Pancreas (tissue), 10 donors: ENCODE measurements around the gene LRRC75A. TPM values are rescaled to one million over a fixed set of nuclear protein-coding genes. Genes with fewer than 3 reads are reported as not detected.

Experiments used
- ATAC-seq, 4 donors: fragments of 200-7000 bp; cut with Tn5 transposase; one replicate each; pipeline versions ENCODE4 v1.8.0 to v1.9.1; 2020; ENCODE audit warnings: mild to moderate bottlenecking in 4 of 4, moderate library complexity in 4 of 4
- DNase-seq, 6 donors: peaks; one replicate each; pipeline ENCODE4 v3.0.0-alpha.2; 2020
- FAIRE-seq: peaks from 2 replicates; lab custom pipeline; 2012; peaks lifted over from hg19 to GRCh38; lab: Jason Lieb, UNC
- H3K27ac ChIP-seq, 4 donors: fragments of 200-600 bp; sonication (generic); 1 replicate in 3 of 4; 2 replicates in 1 of 4; pipeline versions ENCODE4 v1.5.0 to v1.8.0; 2020
- H3K27me3 ChIP-seq, 4 donors: fragments of 200-600 bp; one replicate each; pipeline ENCODE4 v1.8.0; 2021
- H3K36me3 ChIP-seq, 3 donors: fragments of 200-600 bp; sonication (generic) in 1 of 3; one replicate each; pipeline versions ENCODE4 v1.5.0 to v1.8.0; 2020 to 2021
- H3K4me1 ChIP-seq, 3 donors: fragments of 200-600 bp; one replicate each; pipeline ENCODE4 v1.8.0; 2021
- H3K4me3 ChIP-seq, 4 donors: fragments of 200-600 bp; sonication (generic) in 2 of 4; one replicate each; pipeline versions ENCODE4 v1.5.0 to v1.8.0; 2020 to 2021
- H3K9me3 ChIP-seq, 4 donors: fragments of 200-600 bp; one replicate each; pipeline ENCODE4 v1.8.0; 2021
- WGBS, 2 donors: extraction: QIAGEN DNeasy Blood & Tissue Kit; methylation state at CpG; one replicate each; pipeline ENCODE4 v1.1.7; 2013; 5-methylcytosine and 5-hydroxymethylcytosine counted together
- intact Hi-C, 3 donors: fragments of 100-400 bp; cut with DNase I; formaldehyde crosslinking; loops; one replicate each; pipeline versions ENCODE4 v1.11.1 to v1.14.2; 2022
- polyA plus RNA-seq, 2 donors: library from polyadenylated mRNA; stranded (reverse); fragments of 200-250 nt; gene quantifications; one replicate each; pipeline ENCODE4 v1.2.3, GENCODE V29; 2013
- total RNA-seq, 6 donors: library from RNA; stranded (reverse); fragmentation: NEBNext Ultra II Directional in 4 of 6; extraction: Animal tissue kit (Norgen Biotek cat#: 25700) in 4 of 6; gene quantifications; one replicate each; pipeline versions ENCODE4 v1.2.1 to v1.2.4, GENCODE V29; 2021 to 2023
- TF ChIP-seq, protein P1 (sequence below), 4 donors: fragments of 200-600 bp; sonication (generic) in 3 of 4; IDR thresholded peaks; one replicate each; pipeline versions ENCODE4 v1.5.0 to v1.8.0; 2021; ENCODE audit warnings: antibody characterized with exemption in 4 of 4
- donor health status: healthy with polysubstance abuse.
- donor health status: DM: no; HTN: no; CAD: no; lungs with moderate emphysema.
- donor health status: DM: no; HTN: no; CAD: no.
- donor health status: control.
- donor health status: control.
- donor health status: Bipolar disorder and iron deficiency.
- donor health status: DM: yes; HTN: yes; CAD: no.
- donor health status: DM: no; HTN: no; CAD: no.
- donor health status: DM: no; HTN: no; CAD: no.
- donor health status: DM: yes; HTN: yes; CAD: no.

LRRC75A gene
- total and polyA plus RNA-seq, 8 donors = 0.95 to 4.0 (median 2.0) TPM

DNA sequence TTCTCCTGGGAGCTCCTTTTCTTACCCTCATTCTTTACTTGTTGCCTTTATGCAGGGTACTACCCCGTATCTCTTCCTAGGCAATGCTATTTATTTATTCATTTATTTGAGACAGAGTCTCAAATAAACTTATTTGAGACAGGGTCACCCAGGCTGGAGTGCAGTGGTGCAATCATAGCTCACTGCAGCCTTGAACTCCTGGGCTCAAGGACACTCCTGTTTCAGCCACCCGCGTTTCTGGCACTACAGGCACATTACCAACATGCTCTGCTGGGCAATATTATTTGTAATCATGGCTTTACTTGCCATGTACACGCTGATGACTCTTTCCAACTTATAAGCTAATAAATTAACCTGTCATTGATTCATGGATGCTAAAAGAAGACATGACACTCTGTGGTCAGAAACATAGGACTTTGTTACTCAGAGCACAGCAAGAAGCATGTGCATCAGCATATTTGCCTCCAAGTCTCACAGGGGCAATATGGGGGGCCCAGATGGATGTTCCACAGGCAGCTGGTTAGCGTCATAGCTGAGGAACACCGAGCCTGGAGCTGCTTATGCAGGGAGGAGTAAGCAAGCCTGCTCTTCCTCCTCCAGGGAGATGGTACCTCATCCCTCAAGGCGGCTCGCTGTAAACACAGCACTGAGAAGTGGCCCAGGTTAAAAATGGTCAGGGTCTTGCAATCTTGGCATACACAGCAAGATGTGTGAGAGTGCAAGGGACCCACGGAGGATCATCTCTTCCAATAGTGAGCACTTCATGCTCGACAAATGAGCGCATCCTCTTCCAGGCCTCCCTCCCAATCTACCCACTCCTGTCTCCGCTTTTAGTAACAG, 4.2 kb upstream of the LRRC75A start:
- WGBS, 2 donors = 64 to 72% methylated on average over 12 of the region's 12 CpGs
- ATAC-seq (no peak), DNase-seq (no peak), FAIRE-seq (no peak)
- no peaks in the 10 kb centered on the region for H3K9me3 ChIP-seq
- H3K27me3 ChIP-seq = no peaks in the 10 kb centered on the region
- no peaks in the 10 kb centered on the region for H3K36me3 ChIP-seq
- no peak overlapping the region for H3K4me3 ChIP-seq
- H3K27ac ChIP-seq = no peak overlapping the region
- H3K4me1 ChIP-seq = peaks cover 0 to 3% (median 3%) of the 10 kb centered on the region in 3 donors
- intact Hi-C loops = no loop called here
- TF ChIP-seq, protein P1, sequence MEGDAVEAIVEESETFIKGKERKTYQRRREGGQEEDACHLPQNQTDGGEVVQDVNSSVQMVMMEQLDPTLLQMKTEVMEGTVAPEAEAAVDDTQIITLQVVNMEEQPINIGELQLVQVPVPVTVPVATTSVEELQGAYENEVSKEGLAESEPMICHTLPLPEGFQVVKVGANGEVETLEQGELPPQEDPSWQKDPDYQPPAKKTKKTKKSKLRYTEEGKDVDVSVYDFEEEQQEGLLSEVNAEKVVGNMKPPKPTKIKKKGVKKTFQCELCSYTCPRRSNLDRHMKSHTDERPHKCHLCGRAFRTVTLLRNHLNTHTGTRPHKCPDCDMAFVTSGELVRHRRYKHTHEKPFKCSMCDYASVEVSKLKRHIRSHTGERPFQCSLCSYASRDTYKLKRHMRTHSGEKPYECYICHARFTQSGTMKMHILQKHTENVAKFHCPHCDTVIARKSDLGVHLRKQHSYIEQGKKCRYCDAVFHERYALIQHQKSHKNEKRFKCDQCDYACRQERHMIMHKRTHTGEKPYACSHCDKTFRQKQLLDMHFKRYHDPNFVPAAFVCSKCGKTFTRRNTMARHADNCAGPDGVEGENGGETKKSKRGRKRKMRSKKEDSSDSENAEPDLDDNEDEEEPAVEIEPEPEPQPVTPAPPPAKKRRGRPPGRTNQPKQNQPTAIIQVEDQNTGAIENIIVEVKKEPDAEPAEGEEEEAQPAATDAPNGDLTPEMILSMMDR (IDR thresholded peaks at IDR 0.05) = no peak

DNA sequence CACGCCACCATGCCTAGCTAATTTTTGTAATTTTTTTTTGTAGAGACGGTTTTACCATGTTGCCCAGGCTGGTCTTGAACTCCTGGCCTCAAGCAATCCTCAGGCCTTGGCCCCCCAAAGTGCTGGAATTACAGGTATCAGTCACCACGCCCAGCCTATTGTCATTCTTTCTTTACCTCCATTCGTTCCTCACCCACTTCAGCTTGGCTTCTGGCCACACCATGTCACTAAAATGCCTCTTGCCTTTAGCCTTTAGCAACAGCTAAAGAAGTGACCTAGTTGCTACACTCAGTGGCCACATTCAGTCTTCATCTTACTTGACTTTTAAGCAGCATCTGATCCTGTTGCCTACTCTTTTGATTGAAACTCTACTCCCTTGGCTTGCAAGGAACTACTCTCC, 3.6 kb upstream of the LRRC75A start:
- DNase-seq (no peak), FAIRE-seq (no peak), ATAC-seq (no peak)
- Histone ChIP-seq H3K4me1 (peaks cover 0 to 5% (median 5%) of the 10 kb centered on the region in 3 donors), H3K27ac (no peak overlapping the region), H3K27me3 (no peaks in the 10 kb centered on the region), H3K4me3 (no peak overlapping the region), H3K9me3 (no peaks in the 10 kb centered on the region), H3K36me3 (no peaks in the 10 kb centered on the region)
- WGBS, 2 donors = 72 to 77% methylated on average over 4 of the region's 4 CpGs
- TF ChIP-seq, protein P1 (IDR thresholded peaks at IDR 0.05) = no peak
- intact Hi-C loops = no loop called here

DNA sequence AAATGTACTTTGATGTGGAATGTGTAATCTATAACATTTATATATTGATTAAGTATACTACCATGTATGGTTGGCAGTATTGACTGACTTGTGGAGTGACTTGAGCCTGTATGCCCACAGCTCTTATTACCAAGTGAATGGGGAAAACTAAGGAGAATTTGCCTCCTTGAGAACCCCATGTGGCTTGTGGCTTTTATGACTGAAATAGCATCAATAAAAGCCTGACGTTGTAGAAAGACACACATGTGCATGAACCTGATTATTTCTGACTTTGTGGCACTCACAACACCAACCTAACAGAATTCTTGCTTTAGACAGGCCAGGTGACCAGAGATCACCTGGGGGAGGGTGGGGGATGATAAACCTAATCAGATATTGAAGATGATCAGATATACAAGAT, 2.1 kb upstream of the LRRC75A start:
- H3K4me3 ChIP-seq = no peak overlapping the region
- no peaks in the 10 kb centered on the region for H3K27me3 ChIP-seq
- H3K36me3 ChIP-seq = no peaks in the 10 kb centered on the region
- DNase-seq = no peak
- no peaks in the 10 kb centered on the region for H3K9me3 ChIP-seq
- H3K27ac ChIP-seq = no peak overlapping the region
- intact Hi-C loops = no loop called here
- TF ChIP-seq, protein P1 (IDR thresholded peaks at IDR 0.05) = no peak
- no peak for FAIRE-seq
- 43 to 53% methylated on average over 1 of the region's 1 CpG for WGBS, 2 donors
- ATAC-seq = no peak
- peaks cover 0 to 5% (median 5%) of the 10 kb centered on the region in 3 donors for H3K4me1 ChIP-seq

DNA sequence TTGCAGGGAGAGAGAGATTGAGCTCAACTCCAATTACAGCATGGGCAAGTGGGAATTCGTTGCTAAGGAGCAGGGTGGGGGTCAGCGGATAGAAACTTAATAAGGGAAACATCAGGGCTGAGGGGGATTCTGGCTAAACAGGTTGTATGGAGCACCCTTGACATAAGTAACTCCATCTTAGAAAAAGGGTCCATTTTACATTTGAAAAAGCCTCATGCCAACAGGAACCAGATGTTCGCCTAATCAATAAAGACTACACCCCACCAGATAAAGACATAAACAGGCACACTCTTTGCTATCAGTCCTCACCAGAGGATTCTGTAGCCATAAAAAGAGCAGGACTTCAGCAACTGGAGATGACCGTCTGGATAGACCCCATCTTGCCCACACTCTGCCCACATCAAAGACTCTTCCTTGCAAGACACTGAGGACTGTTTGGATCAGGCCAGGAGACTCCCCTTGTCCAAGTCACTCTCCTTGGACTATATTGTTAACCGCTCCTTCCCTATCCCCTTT, 1.6 kb upstream of the LRRC75A start:
- Histone ChIP-seq H3K27ac (no peak overlapping the region), H3K4me1 (peaks cover 0 to 6% (median 5%) of the 10 kb centered on the region in 3 donors), H3K9me3 (no peaks in the 10 kb centered on the region), H3K27me3 (no peaks in the 10 kb centered on the region), H3K4me3 (no peak overlapping the region), H3K36me3 (no peaks in the 10 kb centered on the region)
- intact Hi-C loops = no loop called here
- no peak for ATAC-seq
- no peak for FAIRE-seq
- TF ChIP-seq, protein P1 (IDR thresholded peaks at IDR 0.05) = no peak
- no peak for DNase-seq
- 84 to 89% methylated on average over 5 of the region's 5 CpGs for WGBS, 2 donors
